HepG2 (cell line): Measurements from ENCODE around the gene NLRP12. TPM values are rescaled to one million over a fixed set of nuclear protein-coding genes. Genes with fewer than 3 reads are reported as not detected.

ENCODE experiments used
- AHR ChIP-seq: IDR thresholded peaks from 2 replicates; pipeline ENCODE4 v1.6.1; 2018; ENCODE audit warnings: missing genetic modification reagents, missing compliant biosample characterization
- ARID5B ChIP-seq: IDR thresholded peaks from 2 replicates; pipeline ENCODE4 v1.4.0; 2020; ENCODE audit warnings: mild to moderate bottlenecking, missing genetic modification reagents
- BCL6 ChIP-seq: IDR thresholded peaks from 2 replicates; pipeline ENCODE4 v1.6.1; 2016; ENCODE audit warnings: missing genetic modification reagents, missing compliant biosample characterization
- CENPBD1 ChIP-seq: sonication (generic); formaldehyde crosslinking; IDR thresholded peaks from 2 replicates; pipeline ENCODE4 v1.8.0; 2022; ENCODE audit warnings: missing genetic modification reagents, low read depth, mild to moderate bottlenecking, borderline replicate concordance
- GPN1 ChIP-seq: sonication (generic); formaldehyde crosslinking; IDR thresholded peaks from 2 replicates; pipeline ENCODE4 v1.5.1; 2020; ENCODE audit warnings: missing genetic modification reagents, borderline replicate concordance
- HMGXB4 ChIP-seq, 2 experiments: sonication (generic) in 1 of 2; formaldehyde crosslinking in 1 of 2; IDR thresholded peaks; 2 replicates each; pipeline versions ENCODE4 v1.4.0 to v1.6.1; 2018 to 2020; ENCODE audit warnings: missing genetic modification reagents in 2 of 2, borderline replicate concordance in 1 of 2, low read depth in 1 of 2, mild to moderate bottlenecking in 1 of 2, missing biosample characterization in 1 of 2
- KAT8 ChIP-seq: IDR thresholded peaks from 2 replicates; pipeline ENCODE4 v1.6.1; 2016; ENCODE audit warnings: missing genetic modification reagents, missing compliant biosample characterization
- NRL ChIP-seq: sonication (generic); formaldehyde crosslinking; IDR thresholded peaks from 2 replicates; pipeline ENCODE4 v1.5.0; 2020; ENCODE audit warnings: missing genetic modification reagents, mild to moderate bottlenecking, moderate library complexity, borderline replicate concordance
- PHF8 ChIP-seq: sonication (generic); formaldehyde crosslinking; IDR thresholded peaks from 2 replicates; pipeline ENCODE4 v1.5.0; 2020; ENCODE audit warnings: missing genetic modification reagents
- REPIN1 ChIP-seq: sonication (generic); formaldehyde crosslinking; IDR thresholded peaks from 2 replicates; pipeline ENCODE4 v1.8.0; 2022; ENCODE audit warnings: missing genetic modification reagents, low read depth, mild to moderate bottlenecking, borderline replicate concordance
- REXO4 ChIP-seq: sonication (generic); formaldehyde crosslinking; IDR thresholded peaks from 2 replicates; pipeline ENCODE4 v1.8.0; 2022; ENCODE audit warnings: missing genetic modification reagents, mild to moderate bottlenecking, borderline replicate concordance
- SMAD3 ChIP-seq: sonication (generic); formaldehyde crosslinking; IDR thresholded peaks from 2 replicates; pipeline ENCODE4 v1.4.0; 2020; ENCODE audit warnings: missing genetic modification reagents
- ZBTB42 ChIP-seq: sonication (generic); formaldehyde crosslinking; IDR thresholded peaks from 2 replicates; pipeline ENCODE4 v1.5.0; 2020; ENCODE audit warnings: mild to moderate bottlenecking, missing genetic modification reagents
- ZEB1 ChIP-seq: IDR thresholded peaks from 2 replicates; pipeline ENCODE4 v1.6.1; 2012; ENCODE audit warnings: mild to moderate bottlenecking, low read depth, inconsistent platforms; ENCODE audit not compliant: insufficient replicate concordance
- ZFP37 ChIP-seq: sonication (generic); formaldehyde crosslinking; IDR thresholded peaks from 2 replicates; pipeline ENCODE4 v1.4.0; 2020; ENCODE audit warnings: missing genetic modification reagents, borderline replicate concordance
- ZKSCAN5 ChIP-seq: sonication (generic); formaldehyde crosslinking; IDR thresholded peaks from 2 replicates; pipeline ENCODE4 v1.5.1; 2020; ENCODE audit warnings: mild to moderate bottlenecking, missing genetic modification reagents
- ZMAT5 ChIP-seq: sonication (generic); formaldehyde crosslinking; IDR thresholded peaks from 2 replicates; pipeline ENCODE4 v1.5.0; 2020; ENCODE audit warnings: mild to moderate bottlenecking, low read depth, missing genetic modification reagents, borderline replicate concordance
- ZNF12 ChIP-seq: sonication (generic); formaldehyde crosslinking; IDR thresholded peaks from 2 replicates; pipeline ENCODE4 v1.5.0; 2020; ENCODE audit warnings: missing genetic modification reagents
- ZNF253 ChIP-seq: sonication (generic); formaldehyde crosslinking; IDR thresholded peaks from 2 replicates; pipeline ENCODE4 v1.8.0; 2022; ENCODE audit warnings: mild to moderate bottlenecking, missing genetic modification reagents, borderline replicate concordance
- ZNF331 ChIP-seq: sonication (generic); formaldehyde crosslinking; IDR thresholded peaks from 2 replicates; pipeline ENCODE4 v1.4.0; 2020; ENCODE audit warnings: missing genetic modification reagents
- ZNF7 ChIP-seq: IDR thresholded peaks from 2 replicates; pipeline ENCODE4 v1.6.1; 2016; ENCODE audit warnings: missing biosample characterization, missing genetic modification reagents
- ZNF720 ChIP-seq: sonication (generic); formaldehyde crosslinking; IDR thresholded peaks from 2 replicates; pipeline ENCODE4 v1.4.0; 2020; ENCODE audit warnings: missing genetic modification reagents
- ZNF788 ChIP-seq: sonication (generic); formaldehyde crosslinking; IDR thresholded peaks from 2 replicates; pipeline ENCODE4 v1.5.0; 2020; ENCODE audit warnings: mild to moderate bottlenecking, missing genetic modification reagents, borderline replicate concordance
- polyA plus RNA-seq, 8 experiments: library from polyadenylated mRNA; depleted of rRNA in 3 of 8; stranded (reverse) in 7 of 8; unstranded in 1 of 8; fragments of >200 nt; fragmentation: Illumina TruSeq in 4 of 8; extraction: Trizol in 4 of 8; gene quantifications; 2 replicates each; pipeline versions ENCODE4 v1.2.1 to v1.2.3, GENCODE V29; 2011 to 2016; ENCODE audit warnings: low read depth in 4 of 8, missing spikeins in 1 of 8, mixed read lengths in 1 of 8; ENCODE audit not compliant: insufficient read depth in 1 of 8
- total RNA-seq, 5 experiments: library from RNA; depleted of rRNA; stranded (reverse); fragments of >200 nt; fragmentation: Illumina TruSeq; extraction: Trizol; gene quantifications; 2 replicates each; pipeline ENCODE4 v1.2.3, GENCODE V29; 2016; ENCODE audit warnings: low read depth in 1 of 5

NLRP12 gene
- total and polyA plus RNA-seq, 2 of the 13 experiments (the other 11 are each of a cell fraction or from before 2014, with no cell fraction given) = 0.15 to 0.20 TPM

- TF ChIP-seq HMGXB4 (CRISPR knock-in tag; IDR thresholded peaks at IDR 0.05; ENCODE audit: borderline replicate concordance in 1 of 2, low read depth in 1 of 2) (peak; percentile 42 to 83; a peak in 3 of 4 replicates), ZEB1 (no peak), AHR (CRISPR knock-in tag) (peak; percentile 85; the same call in 1 of the 2 replicates), ZMAT5 (CRISPR knock-in tag) (no peak), PHF8 (CRISPR knock-in tag) (peak; percentile 77), ZNF7 (CRISPR knock-in tag) (no peak), ARID5B (CRISPR knock-in tag) (peak; percentile 45), NRL (no peak), ZKSCAN5 (CRISPR knock-in tag) (no peak), ZNF788 (no peak), BCL6 (no peak), SMAD3 (CRISPR knock-in tag) (no peak), ZBTB42 (CRISPR knock-in tag) (no peak; the same call in none of the 2 replicates), ZNF331 (CRISPR knock-in tag) (0 out of 2 replicates have a peak, but pooled peaks have one; percentile 48), ZFP37 (CRISPR knock-in tag) (no peak), KAT8 (peak; percentile 54), REPIN1 (CRISPR knock-in tag) (peak; percentile 43; the same call in 1 of the 2 replicates), ZNF12 (CRISPR knock-in tag) (no peak), CENPBD1 (CRISPR knock-in tag) (no peak), ZNF720 (CRISPR knock-in tag) (no peak), GPN1 (CRISPR knock-in tag) (no peak), ZNF253 (CRISPR knock-in tag) (no peak), REXO4 (CRISPR knock-in tag) (no peak)
Measured at GRCh38 chr19:53865918-53866864, 42.1 kb upstream of the NLRP12 start (continued).
